Measurements from ENCODE around the gene SPARC.
"Not testable (repeated sequence)": the region's sequence is repeated elsewhere in the genome, so short reads cannot be mapped to it uniquely, and the experiment has no call there.

SPARC gene

GRCh38 chr5:151684690-151685361, 1.9 kb downstream of the SPARC start:
- TF ChIP-seq CTCF (IDR thresholded peaks at IDR 0.05; ENCODE audit: insufficient read depth, low read depth, low read length, missing control alignments): peak; percentile 20
- peak; percentile 72 for DNase-seq (ENCODE audit: low read depth)
- H3K4me3 ChIP-seq (ENCODE audit: low read length): peak overlapping the region; percentile 46

- DNase-seq (ENCODE audit: low read depth): no peak
- H3K4me3 ChIP-seq (ENCODE audit: low read length): no peak overlapping the region
- TF ChIP-seq CTCF (IDR thresholded peaks at IDR 0.05; ENCODE audit: insufficient read depth, low read depth, low read length, missing control alignments): no peak
Observed at GRCh38 chr5:151683986-151684588, 2.6 kb downstream of the SPARC start.

GRCh38 chr5:151683444-151683843, 3.3 kb downstream of the SPARC start:
- no peak overlapping the region for H3K4me3 ChIP-seq (ENCODE audit: low read length)
- DNase-seq (ENCODE audit: low read depth): no peak
- TF ChIP-seq CTCF (IDR thresholded peaks at IDR 0.05; ENCODE audit: insufficient read depth, low read depth, low read length, missing control alignments): no peak

DNA sequence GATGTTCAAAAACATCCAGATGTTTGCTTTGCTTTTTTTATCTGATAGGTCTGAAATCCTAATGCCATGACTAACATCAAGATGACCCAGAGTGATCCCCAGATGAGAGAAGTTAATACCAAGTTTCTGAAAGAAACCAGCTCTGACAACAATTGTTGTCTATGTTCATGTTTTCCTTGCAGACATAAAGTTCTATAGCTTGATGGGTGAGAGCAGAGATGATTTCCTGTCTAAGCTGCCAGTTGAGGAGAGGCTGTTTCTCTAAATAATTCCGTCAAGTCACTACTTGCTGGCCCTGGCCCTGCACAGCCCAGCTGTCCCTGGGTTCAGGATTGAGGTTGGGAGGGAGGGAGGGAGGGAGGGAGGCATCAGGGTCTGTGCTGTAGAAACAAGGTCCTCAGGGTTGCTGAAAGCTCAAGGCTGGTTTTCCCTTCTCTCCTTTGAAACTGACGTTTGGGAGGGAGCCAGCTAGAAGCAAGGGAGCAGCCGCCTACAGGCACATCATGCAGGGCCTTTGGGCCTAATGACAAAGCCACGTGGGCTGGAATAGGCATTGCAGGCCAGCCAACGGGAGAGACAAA, 3.9 kb downstream of the SPARC start:
- TF ChIP-seq CTCF (IDR thresholded peaks at IDR 0.05; ENCODE audit: insufficient read depth, low read depth, low read length, missing control alignments): no peak
- peak; percentile 57 for DNase-seq (ENCODE audit: low read depth)
- no peak overlapping the region for H3K4me3 ChIP-seq (ENCODE audit: low read length)

DNA sequence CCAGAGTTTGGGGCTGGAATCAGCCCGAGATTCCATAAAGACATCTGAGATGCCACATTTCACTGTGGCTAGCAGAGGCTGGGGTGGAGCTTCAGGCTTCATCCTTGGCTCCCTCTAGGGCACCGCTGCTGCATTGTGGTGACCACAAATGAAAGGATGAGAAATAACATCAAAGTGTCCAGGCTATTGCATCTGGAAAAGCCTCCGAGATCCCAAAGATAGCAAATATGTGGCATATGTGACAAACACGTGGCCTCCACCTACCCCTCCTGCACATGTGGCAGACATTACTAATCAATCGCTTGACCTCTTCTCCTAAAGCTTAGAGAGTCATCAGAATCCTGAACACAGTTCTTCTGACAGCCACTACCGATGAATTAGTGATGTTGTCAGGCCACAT, 4.5 kb downstream of the SPARC start:
- DNase-seq (ENCODE audit: low read depth): no peak
- no peak overlapping the region for H3K4me3 ChIP-seq (ENCODE audit: low read length)
- TF ChIP-seq CTCF (IDR thresholded peaks at IDR 0.05; ENCODE audit: insufficient read depth, low read depth, low read length, missing control alignments): no peak

DNA sequence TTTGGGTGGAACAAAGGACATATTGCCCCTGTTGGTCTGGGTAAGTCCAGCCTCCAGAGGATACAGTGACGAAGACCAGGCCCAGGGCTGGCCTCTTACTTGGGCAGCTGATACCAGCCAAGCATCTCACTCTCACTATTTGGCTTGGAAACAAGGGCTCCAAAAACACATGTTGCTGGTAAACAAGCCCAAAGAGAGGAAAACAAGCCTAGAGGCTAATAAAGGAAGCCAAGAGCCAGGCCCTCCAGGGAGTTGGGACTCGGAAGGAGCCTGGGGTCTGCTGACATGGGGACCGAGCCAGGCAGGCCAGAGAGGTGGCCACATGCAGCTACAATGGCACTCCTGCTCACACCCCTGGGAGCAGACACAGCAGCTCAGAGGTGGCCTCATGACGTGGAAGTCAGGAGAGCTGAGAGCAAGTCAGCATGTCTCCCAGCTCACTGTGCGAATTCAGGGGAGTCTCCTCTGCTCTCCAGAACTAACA, 5.7 kb downstream of the SPARC start:
- no peak for TF ChIP-seq CTCF (IDR thresholded peaks at IDR 0.05; ENCODE audit: insufficient read depth, low read depth, low read length, missing control alignments)
- no peak for DNase-seq (ENCODE audit: low read depth)
- H3K4me3 ChIP-seq (ENCODE audit: low read length): no peak overlapping the region

GRCh38 chr5:151680156-151680505, 6.6 kb downstream of the SPARC start:
- H3K4me3 ChIP-seq (ENCODE audit: low read length); DNase-seq (ENCODE audit: low read depth): not testable (repeated sequence)
